Astrocyte (in vitro differentiated cells and primary cell): ENCODE data around the gene XCR1. TPM values are rescaled to one million over a fixed set of nuclear protein-coding genes. Genes with fewer than 3 reads are reported as not detected.

ENCODE experiments used
- DNase-seq: peaks from one replicate; pipeline ENCODE4 v3.0.0-alpha.2; 2010; ENCODE audit warnings: low read depth
- FAIRE-seq: peaks from 2 replicates; lab custom pipeline; 2011; peaks lifted over from hg19 to GRCh38; lab: Jason Lieb, UNC
- H2AFZ ChIP-seq: 2 replicates; pipeline ENCODE4 v1.6.0; 2012; ENCODE audit warnings: low read depth, low read length, inconsistent platforms
- H3K27ac ChIP-seq: 2 replicates; pipeline ENCODE4 v1.5.1; 2011; ENCODE audit warnings: low read depth, low read length, inconsistent platforms
- H3K27me3 ChIP-seq: 2 replicates; pipeline ENCODE4 v1.6.0; 2011; ENCODE audit warnings: low read length, inconsistent platforms; ENCODE audit not compliant: insufficient read depth
- H3K36me3 ChIP-seq: 2 replicates; pipeline ENCODE4 v1.5.1; 2011; ENCODE audit warnings: low read length, inconsistent platforms; ENCODE audit not compliant: insufficient read depth
- H3K4me1 ChIP-seq: 2 replicates; pipeline ENCODE4 v1.5.1; 2011; ENCODE audit warnings: low read length, inconsistent platforms; ENCODE audit not compliant: insufficient read depth
- H3K4me2 ChIP-seq: 2 replicates; pipeline ENCODE4 v1.6.0; 2012; ENCODE audit warnings: low read length, inconsistent platforms
- H3K4me3 ChIP-seq: 2 replicates; pipeline ENCODE4 v1.5.1; 2011; ENCODE audit warnings: low read depth, mild to moderate bottlenecking, low read length, inconsistent platforms; ENCODE audit not compliant: insufficient read depth
- H3K79me2 ChIP-seq: 2 replicates; pipeline ENCODE4 v1.6.0; 2012; ENCODE audit warnings: mild to moderate bottlenecking, low read length, inconsistent platforms; ENCODE audit not compliant: insufficient read depth
- H3K9ac ChIP-seq: 2 replicates; pipeline ENCODE4 v1.6.0; 2012; ENCODE audit warnings: mild to moderate bottlenecking, low read length, inconsistent platforms
- H3K9me3 ChIP-seq: 2 replicates; pipeline ENCODE4 v1.5.1; 2012; ENCODE audit warnings: low read depth, mild to moderate bottlenecking, low read length, inconsistent platforms; ENCODE audit not compliant: insufficient read depth
- H4K20me1 ChIP-seq: 2 replicates; pipeline ENCODE4 v1.6.0; 2012; ENCODE audit warnings: low read length, inconsistent platforms; ENCODE audit not compliant: insufficient read depth
- H3K27ac Mint-ChIP-seq: one replicate; pipeline ENCODE4 v1.8.0; 2021; ENCODE audit warnings: mild to moderate bottlenecking, mixed read lengths; ENCODE audit not compliant: unreplicated experiment
- H3K27me3 Mint-ChIP-seq: one replicate; pipeline ENCODE4 v1.8.0; 2021; ENCODE audit warnings: low read depth, mixed read lengths; ENCODE audit not compliant: unreplicated experiment
- H3K36me3 Mint-ChIP-seq: one replicate; pipeline ENCODE4 v1.8.0; 2021; ENCODE audit warnings: low read depth, mixed read lengths; ENCODE audit not compliant: unreplicated experiment
- H3K4me1 Mint-ChIP-seq: one replicate; pipeline ENCODE4 v1.8.0; 2021; ENCODE audit warnings: low read depth, mixed read lengths; ENCODE audit not compliant: unreplicated experiment
- H3K4me3 Mint-ChIP-seq: one replicate; pipeline ENCODE4 v1.8.0; 2021; ENCODE audit warnings: mild to moderate bottlenecking, moderate library complexity, mixed read lengths; ENCODE audit not compliant: unreplicated experiment
- H3K9me3 Mint-ChIP-seq: one replicate; pipeline ENCODE4 v1.8.0; 2021; ENCODE audit warnings: mild to moderate bottlenecking, mixed read lengths; ENCODE audit not compliant: unreplicated experiment
- EZH2 ChIP-seq: IDR thresholded peaks from 2 replicates; pipeline ENCODE4 v1.6.1; 2012; ENCODE audit warnings: mild to moderate bottlenecking, low read length, inconsistent platforms; ENCODE audit not compliant: insufficient read depth
- total RNA-seq: library from RNA; stranded (reverse); gene quantifications from 2 replicates; pipeline ENCODE4 v1.2.1, GENCODE V29; 2021
- TF ChIP-seq, protein P1 (sequence below): IDR thresholded peaks from 2 replicates; pipeline ENCODE4 v1.5.1; 2011; ENCODE audit warnings: low read depth, mild to moderate bottlenecking, inconsistent platforms, low read length, moderate library complexity; ENCODE audit not compliant: insufficient read depth

Gene XCR1
- total RNA-seq, 1 donor from 2014 or later = not detected

DNA sequence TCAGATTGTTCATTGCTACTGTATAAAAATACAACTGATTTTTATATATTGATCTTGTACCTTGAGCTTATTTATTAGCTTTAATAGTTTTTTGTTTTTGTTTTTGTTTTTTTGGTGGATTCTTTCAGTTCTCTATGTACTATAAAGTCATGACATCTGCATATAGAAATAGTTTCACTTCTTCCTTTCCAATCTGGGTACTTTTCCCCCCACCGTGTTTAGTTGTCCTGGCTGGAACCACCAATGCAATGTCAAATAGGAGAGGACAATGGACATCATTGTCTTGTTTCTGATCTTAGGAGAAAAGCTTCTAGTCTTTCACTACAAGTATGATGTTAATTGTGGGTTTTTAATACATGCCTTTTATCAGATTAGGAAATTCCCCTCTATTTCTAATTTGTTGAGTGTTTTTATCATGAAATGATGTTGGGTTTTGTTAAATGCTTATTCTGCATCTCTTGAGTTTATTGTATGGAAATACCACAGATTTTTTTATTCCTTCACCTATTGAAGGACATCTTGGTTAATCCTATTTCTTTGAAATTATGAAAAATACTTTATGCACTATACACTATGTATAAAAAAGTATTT is 2.8 kb upstream of the XCR1 start:
- H3K79me2 ChIP-seq = no peaks in the 10 kb centered on the region
- no peak for FAIRE-seq
- no peak overlapping the region for H3K4me2 ChIP-seq
- TF ChIP-seq EZH2 = no peak
- TF ChIP-seq, protein P1, sequence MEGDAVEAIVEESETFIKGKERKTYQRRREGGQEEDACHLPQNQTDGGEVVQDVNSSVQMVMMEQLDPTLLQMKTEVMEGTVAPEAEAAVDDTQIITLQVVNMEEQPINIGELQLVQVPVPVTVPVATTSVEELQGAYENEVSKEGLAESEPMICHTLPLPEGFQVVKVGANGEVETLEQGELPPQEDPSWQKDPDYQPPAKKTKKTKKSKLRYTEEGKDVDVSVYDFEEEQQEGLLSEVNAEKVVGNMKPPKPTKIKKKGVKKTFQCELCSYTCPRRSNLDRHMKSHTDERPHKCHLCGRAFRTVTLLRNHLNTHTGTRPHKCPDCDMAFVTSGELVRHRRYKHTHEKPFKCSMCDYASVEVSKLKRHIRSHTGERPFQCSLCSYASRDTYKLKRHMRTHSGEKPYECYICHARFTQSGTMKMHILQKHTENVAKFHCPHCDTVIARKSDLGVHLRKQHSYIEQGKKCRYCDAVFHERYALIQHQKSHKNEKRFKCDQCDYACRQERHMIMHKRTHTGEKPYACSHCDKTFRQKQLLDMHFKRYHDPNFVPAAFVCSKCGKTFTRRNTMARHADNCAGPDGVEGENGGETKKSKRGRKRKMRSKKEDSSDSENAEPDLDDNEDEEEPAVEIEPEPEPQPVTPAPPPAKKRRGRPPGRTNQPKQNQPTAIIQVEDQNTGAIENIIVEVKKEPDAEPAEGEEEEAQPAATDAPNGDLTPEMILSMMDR = no peak
- H3K36me3 ChIP-seq = no peaks in the 10 kb centered on the region
- no peaks in the 10 kb centered on the region for H3K27me3 ChIP-seq
- H3K27ac ChIP-seq = no peak overlapping the region
- no peak for DNase-seq
- H3K27me3 Mint-ChIP-seq = peaks cover 7% of the 10 kb centered on the region
- no peaks in the 10 kb centered on the region for H3K4me1 Mint-ChIP-seq
- peaks cover 6% of the 10 kb centered on the region for H3K9me3 Mint-ChIP-seq
- peaks cover 2% of the 10 kb centered on the region for H3K36me3 Mint-ChIP-seq
- no peak overlapping the region for H3K4me3 Mint-ChIP-seq
- no peaks in the 10 kb centered on the region for H4K20me1 ChIP-seq
- H3K9me3 ChIP-seq = peaks cover 8% of the 10 kb centered on the region
- H3K9ac ChIP-seq = no peak overlapping the region
- H2AFZ ChIP-seq = no peak overlapping the region
- H3K4me3 ChIP-seq = no peak overlapping the region
- H3K4me1 ChIP-seq = no peaks in the 10 kb centered on the region
- no peak overlapping the region for H3K27ac Mint-ChIP-seq

DNA sequence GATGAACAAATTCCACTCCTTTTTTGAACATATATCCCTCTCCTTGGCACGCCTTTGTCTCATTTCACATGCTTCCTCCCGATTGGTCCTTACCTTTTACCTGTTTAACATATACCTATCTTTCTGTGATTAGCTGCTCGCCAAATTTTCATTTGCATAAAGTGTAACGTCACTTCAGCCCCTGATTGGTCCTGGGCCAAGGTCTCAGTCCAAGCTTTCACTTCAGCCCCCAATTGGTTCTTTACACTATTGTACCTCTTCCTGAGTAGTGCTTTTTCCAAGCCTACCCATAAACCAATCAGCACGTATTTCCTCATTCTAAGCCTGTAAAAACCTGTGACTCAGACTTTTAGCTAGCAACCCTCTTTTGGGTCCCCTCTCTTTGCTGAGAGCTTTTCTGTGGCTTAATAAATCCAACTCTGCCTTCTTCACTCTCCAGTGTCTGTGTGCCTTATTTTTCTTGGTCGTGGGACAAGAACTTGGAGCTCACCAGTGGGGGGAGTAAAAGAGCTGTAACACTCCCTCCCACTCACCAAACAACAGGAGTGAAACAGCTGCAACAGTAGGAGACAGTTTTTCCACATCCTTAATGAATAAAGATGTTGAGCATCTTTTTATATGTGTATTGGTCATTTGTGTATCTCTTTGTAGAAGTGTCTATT is 584 bp upstream of the XCR1 start:
- H3K4me3 ChIP-seq = no peak overlapping the region
- Mint-ChIP-seq H3K4me1 (no peaks in the 10 kb centered on the region), H3K4me3 (no peak overlapping the region), H3K36me3 (peaks cover 2% of the 10 kb centered on the region), H3K27me3 (peaks cover 7% of the 10 kb centered on the region), H3K9me3 (peaks cover 6% of the 10 kb centered on the region), H3K27ac (no peak overlapping the region)
- H3K4me2 ChIP-seq = no peak overlapping the region
- peaks cover 8% of the 10 kb centered on the region for H3K9me3 ChIP-seq
- no peaks in the 10 kb centered on the region for H3K27me3 ChIP-seq
- no peaks in the 10 kb centered on the region for H3K4me1 ChIP-seq
- TF ChIP-seq EZH2 = no peak
- TF ChIP-seq, protein P1 = no peak
- no peaks in the 10 kb centered on the region for H3K79me2 ChIP-seq
- H3K9ac ChIP-seq = no peak overlapping the region
- H3K36me3 ChIP-seq = no peaks in the 10 kb centered on the region
- H3K27ac ChIP-seq = no peak overlapping the region
- FAIRE-seq = no peak
- DNase-seq = no peak
- H2AFZ ChIP-seq = no peak overlapping the region
- no peaks in the 10 kb centered on the region for H4K20me1 ChIP-seq

DNA sequence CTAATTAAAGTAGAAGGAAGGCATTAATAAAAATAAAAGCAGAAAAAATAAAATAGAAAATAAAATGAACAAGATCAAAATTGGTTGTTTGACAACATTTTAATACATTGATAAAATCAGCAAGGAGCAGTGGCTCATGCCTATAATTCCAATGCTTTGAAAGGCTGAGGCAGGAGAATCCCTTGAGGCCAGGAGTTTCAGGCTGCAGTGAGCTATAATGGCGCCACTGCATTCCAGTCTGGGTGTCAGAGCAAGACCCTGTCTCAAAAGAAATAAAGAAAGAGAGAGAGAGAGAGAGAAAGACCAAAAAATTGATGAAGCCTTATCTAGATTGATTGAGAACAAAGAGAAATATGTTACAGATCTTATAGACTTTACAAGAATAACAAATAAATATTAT is 2.1 kb downstream of the XCR1 start:
- no peaks in the 10 kb centered on the region for H3K9me3 ChIP-seq
- no peak overlapping the region for H3K4me3 Mint-ChIP-seq
- no peak overlapping the region for H3K4me2 ChIP-seq
- H3K9ac ChIP-seq = no peak overlapping the region
- DNase-seq = no peak
- H3K4me1 Mint-ChIP-seq = no peaks in the 10 kb centered on the region
- FAIRE-seq = no peak
- H3K36me3 ChIP-seq = no peaks in the 10 kb centered on the region
- no peaks in the 10 kb centered on the region for H3K4me1 ChIP-seq
- no peak overlapping the region for H3K27ac Mint-ChIP-seq
- H4K20me1 ChIP-seq = no peaks in the 10 kb centered on the region
- H3K36me3 Mint-ChIP-seq = peaks cover 2% of the 10 kb centered on the region
- H2AFZ ChIP-seq = no peak overlapping the region
- H3K27ac ChIP-seq = no peak overlapping the region
- peaks cover 12% of the 10 kb centered on the region for H3K9me3 Mint-ChIP-seq
- no peaks in the 10 kb centered on the region for H3K27me3 ChIP-seq
- H3K4me3 ChIP-seq = no peak overlapping the region
- TF ChIP-seq, protein P1 = no peak
- TF ChIP-seq EZH2 = no peak
- H3K79me2 ChIP-seq = no peaks in the 10 kb centered on the region
- H3K27me3 Mint-ChIP-seq = peaks cover 16% of the 10 kb centered on the region
